Ramos (cell line): ENCODE data around the gene AKT1.
"Not testable (repeated sequence)": the region's sequence is repeated elsewhere in the genome, so short reads cannot be mapped to it uniquely, and the experiment has no call there.

Experiments
- in situ Hi-C: fragments of 300-500 bp; cut with MboI; formaldehyde crosslinking; loops from one replicate; pipeline ENCODE4 v1.14.3; 2022; ENCODE audit warnings: low sequenced_read_pairs; ENCODE audit not compliant: unreplicated experiment

The AKT1 gene

GRCh38 chr14:104729835-104730181, 65.7 kb downstream of the AKT1 start:
- in situ Hi-C loops: no loop called here

GRCh38 chr14:104729176-104729834, 66.2 kb downstream of the AKT1 start:
- in situ Hi-C loops: not testable (repeated sequence)

GRCh38 chr14:104728631-104729030, 66.9 kb downstream of the AKT1 start:
- in situ Hi-C loops: no loop called here

- in situ Hi-C loops: no loop called here
Measured at GRCh38 chr14:104726600-104727451, 68.7 kb downstream of the AKT1 start.

- in situ Hi-C loops: no loop called here
Measured at GRCh38 chr14:104725772-104726548, 69.6 kb downstream of the AKT1 start.

GRCh38 chr14:104724981-104725771, 70.4 kb downstream of the AKT1 start:
- in situ Hi-C loops: no loop called here

GRCh38 chr14:104724407-104724980, 71.1 kb downstream of the AKT1 start:
- in situ Hi-C loops: no loop called here

GRCh38 chr14:104723651-104724406, 71.7 kb downstream of the AKT1 start, which contains the start of gene ADSS1:
ADSS1 (plus strand) TSS chr14:104724229; CDS start chr14:104724271, 42 bp downstream.
- in situ Hi-C loops: no loop called here

- in situ Hi-C loops: no loop called here
Measured at GRCh38 chr14:104722938-104723650, 72.5 kb downstream of the AKT1 start.

- in situ Hi-C loops: no loop called here
Measured at GRCh38 chr14:104721505-104722431, 73.8 kb downstream of the AKT1 start.
